Activated CD8-positive, alpha-beta memory T cell treated with anti-CD3 and anti-CD28 coated beads, Interleukin-2, amount 50 U/mL, for 24 hours (primary cell): ENCODE data around the gene CFAP99.
A peak's percentile ranks its signal among the peaks of the same experiment; 100 is the strongest.
"Not testable (repeated sequence)": the region's sequence is repeated elsewhere in the genome, so short reads cannot be mapped to it uniquely, and the experiment has no call there.

Experiments
- DNase-seq: peaks from one replicate; pipeline ENCODE4 v3.0.0-alpha.2; 2020; ENCODE audit errors: extremely low read depth

The CFAP99 gene

GRCh38 chr4:2418650-2419571, at the start of gene CFAP99:
Gene CFAP99, plus strand, starts transcription at chr4:2418955.
- peak; percentile 96 for DNase-seq

- no peak for DNase-seq
Observed at GRCh38 chr4:2370597-2371320, 48.0 kb upstream of the CFAP99 start.

- no peak for DNase-seq
Observed at GRCh38 chr4:2371765-2372487, 46.8 kb upstream of the CFAP99 start.

- no peak for DNase-seq
Observed at GRCh38 chr4:2372488-2373030, 46.2 kb upstream of the CFAP99 start.

GRCh38 chr4:2373532-2373931, 45.2 kb upstream of the CFAP99 start:
- DNase-seq: no peak

GRCh38 chr4:2375427-2375826, 43.3 kb upstream of the CFAP99 start:
- DNase-seq: no peak

- no peak for DNase-seq
Observed at GRCh38 chr4:2377241-2377640, 41.5 kb upstream of the CFAP99 start.

- no peak for DNase-seq
Observed at GRCh38 chr4:2378401-2378800, 40.4 kb upstream of the CFAP99 start.

- DNase-seq: no peak
Observed at GRCh38 chr4:2378898-2379297, 39.9 kb upstream of the CFAP99 start.

- not testable (repeated sequence) for DNase-seq
Observed at GRCh38 chr4:2380589-2380988, 38.2 kb upstream of the CFAP99 start.

- DNase-seq: not testable (repeated sequence)
Observed at GRCh38 chr4:2382769-2383202, 36.0 kb upstream of the CFAP99 start.

- not testable (repeated sequence) for DNase-seq
Observed at GRCh38 chr4:2383220-2383631, 35.5 kb upstream of the CFAP99 start.

GRCh38 chr4:2383760-2384159, 35.0 kb upstream of the CFAP99 start:
- DNase-seq: no peak

- no peak for DNase-seq
Observed at GRCh38 chr4:2384245-2384644, 34.5 kb upstream of the CFAP99 start.

GRCh38 chr4:2385516-2385915, 33.2 kb upstream of the CFAP99 start:
- no peak for DNase-seq

GRCh38 chr4:2386717-2387116, 32.0 kb upstream of the CFAP99 start:
- DNase-seq: no peak

- DNase-seq: no peak
Observed at GRCh38 chr4:2387218-2387617, 31.5 kb upstream of the CFAP99 start.

- no peak for DNase-seq
Observed at GRCh38 chr4:2387829-2388228, 30.9 kb upstream of the CFAP99 start.

- DNase-seq: no peak
Observed at GRCh38 chr4:2388429-2389182, 30.1 kb upstream of the CFAP99 start.

- DNase-seq: no peak
Observed at GRCh38 chr4:2389691-2390090, 29.1 kb upstream of the CFAP99 start.

GRCh38 chr4:2390146-2390545, 28.6 kb upstream of the CFAP99 start:
- no peak for DNase-seq
